WTC11 (cell line): Measurements from ENCODE around the gene NANOGP8. TPM values are rescaled to one million over a fixed set of nuclear protein-coding genes. Genes with fewer than 3 reads are reported as not detected.

Experiments
- ATAC-seq: fragments of 200-7000 bp; cut with Tn5 transposase; 2 replicates; pipeline ENCODE4 v1.10.0; 2021; ENCODE audit warnings: mild to moderate bottlenecking, moderate library complexity
- CTCF ChIA-PET: fragments of 300-600 bp; sonication (Branson Sonifier 250); formaldehyde crosslinking; loops from one replicate; lab custom pipeline; 2021; ENCODE audit warnings: antibody characterized with exemption; lab: Charles Lee
- POLR2A ChIA-PET: fragments of 350-600 bp; sonication (Branson Sonifier 250); formaldehyde crosslinking; loops from one replicate; lab custom pipeline; 2021; ENCODE audit warnings: antibody characterized with exemption; lab: Charles Lee
- DNase-seq: peaks from one replicate; pipeline ENCODE4 v3.0.0; 2021; ENCODE audit warnings: low spot score
- H3K27ac Mint-ChIP-seq: 2 replicates; pipeline ENCODE4 v1.8.0; 2021; ENCODE audit warnings: mixed read lengths
- H3K27me3 Mint-ChIP-seq: 2 replicates; pipeline ENCODE4 v1.8.0; 2021; ENCODE audit warnings: low read depth, mild to moderate bottlenecking, moderate library complexity, mixed read lengths
- H3K36me3 Mint-ChIP-seq: 2 replicates; pipeline ENCODE4 v1.8.0; 2021; ENCODE audit warnings: mixed read lengths
- H3K4me1 Mint-ChIP-seq: 2 replicates; pipeline ENCODE4 v1.8.0; 2022; ENCODE audit warnings: mixed read lengths
- H3K4me3 Mint-ChIP-seq: 2 replicates; pipeline ENCODE4 v1.8.0; 2021; ENCODE audit warnings: mild to moderate bottlenecking, moderate library complexity, mixed read lengths
- H3K9me3 Mint-ChIP-seq: 2 replicates; pipeline ENCODE4 v1.8.0; 2021; ENCODE audit warnings: mixed read lengths
- ATF1 ChIP-seq: sonication (generic); formaldehyde crosslinking; IDR thresholded peaks from 2 replicates; pipeline ENCODE4 v1.8.1; 2023; ENCODE audit warnings: mild to moderate bottlenecking, moderate library complexity, missing genetic modification reagents
- GABPB1 ChIP-seq: sonication (generic); formaldehyde crosslinking; IDR thresholded peaks from 2 replicates; pipeline ENCODE4 v1.8.1; 2023; ENCODE audit warnings: mild to moderate bottlenecking, missing genetic modification reagents
- JAZF1 ChIP-seq: fragments of 250-450 bp; sonication (Bioruptor Pico); IDR thresholded peaks from 2 replicates; pipeline ENCODE4 v1.9.0; 2021; ENCODE audit warnings: moderate library complexity, mild to moderate bottlenecking, inconsistent platforms
- NFE2L1 ChIP-seq: sonication (generic); formaldehyde crosslinking; IDR thresholded peaks from 2 replicates; pipeline ENCODE4 v1.8.1; 2023; ENCODE audit warnings: missing genetic modification reagents
- OVOL2 ChIP-seq: fragments of 250-450 bp; sonication (Bioruptor Pico); IDR thresholded peaks from 2 replicates; pipeline ENCODE4 v1.9.0; 2021; ENCODE audit warnings: mild to moderate bottlenecking, borderline replicate concordance
- PRRX2 ChIP-seq: fragments of 250-450 bp; sonication (Bioruptor Pico); IDR thresholded peaks from 2 replicates; pipeline ENCODE4 v1.8.0; 2021; ENCODE audit warnings: mild to moderate bottlenecking
- SOX15 ChIP-seq: fragments of 250-450 bp; sonication (Bioruptor Pico); IDR thresholded peaks from 2 replicates; pipeline ENCODE4 v1.9.0; 2021; ENCODE audit warnings: mild to moderate bottlenecking
- TCF7 ChIP-seq: sonication (generic); formaldehyde crosslinking; IDR thresholded peaks from 2 replicates; pipeline ENCODE4 v1.8.0; 2022; ENCODE audit warnings: mild to moderate bottlenecking, low read depth, missing genetic modification reagents, moderate library complexity
- ZBTB21 ChIP-seq: sonication (generic); formaldehyde crosslinking; IDR thresholded peaks from 2 replicates; pipeline ENCODE4 v1.8.1; 2023; ENCODE audit warnings: mild to moderate bottlenecking, missing genetic modification reagents, borderline replicate concordance
- ZNF219 ChIP-seq: sonication (generic); formaldehyde crosslinking; IDR thresholded peaks from 2 replicates; pipeline ENCODE4 v1.8.0; 2023; ENCODE audit warnings: missing genetic modification reagents, mild to moderate bottlenecking, borderline replicate concordance
- ZNF232 ChIP-seq: sonication (generic); formaldehyde crosslinking; IDR thresholded peaks from 2 replicates; pipeline ENCODE4 v1.8.0; 2022; ENCODE audit warnings: mild to moderate bottlenecking, missing genetic modification reagents
- ZNF416 ChIP-seq: fragments of 250-450 bp; sonication (Bioruptor Pico); IDR thresholded peaks from 2 replicates; pipeline ENCODE4 v1.9.0; 2021; ENCODE audit warnings: mild to moderate bottlenecking, inconsistent platforms
- total RNA-seq: library from RNA; stranded (reverse); gene quantifications from 3 replicates; pipeline ENCODE4 v1.2.3, GENCODE V29; 2021
- TF ChIP-seq, protein P1 (sequence below): sonication (generic); formaldehyde crosslinking; IDR thresholded peaks from 2 replicates; pipeline ENCODE4 v1.8.1; 2023; ENCODE audit warnings: mild to moderate bottlenecking, missing genetic modification reagents
- TF ChIP-seq, protein P2 (sequence below): sonication (generic); formaldehyde crosslinking; IDR thresholded peaks from 2 replicates; pipeline ENCODE4 v1.8.0; 2022; ENCODE audit warnings: mild to moderate bottlenecking, missing genetic modification reagents
- TF ChIP-seq, protein P3 (sequence below): sonication (generic); formaldehyde crosslinking; IDR thresholded peaks from 2 replicates; pipeline ENCODE4 v1.8.0; 2023; ENCODE audit warnings: missing genetic modification reagents, mild to moderate bottlenecking, borderline replicate concordance
- TF ChIP-seq, protein P4 (sequence below): sonication (generic); formaldehyde crosslinking; IDR thresholded peaks from 2 replicates; pipeline ENCODE4 v1.8.1; 2022; ENCODE audit warnings: low read depth, mild to moderate bottlenecking, moderate library complexity, missing genetic modification reagents, borderline replicate concordance
- TF ChIP-seq, protein P5 (sequence below): sonication (generic); formaldehyde crosslinking; IDR thresholded peaks from 2 replicates; pipeline ENCODE4 v1.8.0; 2022; ENCODE audit warnings: mild to moderate bottlenecking, missing genetic modification reagents
- TF ChIP-seq, protein P6 (sequence below): sonication (generic); formaldehyde crosslinking; IDR thresholded peaks from 2 replicates; pipeline ENCODE4 v1.8.1; 2022; ENCODE audit warnings: low read depth, missing genetic modification reagents, borderline replicate concordance

NANOGP8 gene
- total RNA-seq, 1 experiment from 2014 or later: 2.1 TPM

DNA sequence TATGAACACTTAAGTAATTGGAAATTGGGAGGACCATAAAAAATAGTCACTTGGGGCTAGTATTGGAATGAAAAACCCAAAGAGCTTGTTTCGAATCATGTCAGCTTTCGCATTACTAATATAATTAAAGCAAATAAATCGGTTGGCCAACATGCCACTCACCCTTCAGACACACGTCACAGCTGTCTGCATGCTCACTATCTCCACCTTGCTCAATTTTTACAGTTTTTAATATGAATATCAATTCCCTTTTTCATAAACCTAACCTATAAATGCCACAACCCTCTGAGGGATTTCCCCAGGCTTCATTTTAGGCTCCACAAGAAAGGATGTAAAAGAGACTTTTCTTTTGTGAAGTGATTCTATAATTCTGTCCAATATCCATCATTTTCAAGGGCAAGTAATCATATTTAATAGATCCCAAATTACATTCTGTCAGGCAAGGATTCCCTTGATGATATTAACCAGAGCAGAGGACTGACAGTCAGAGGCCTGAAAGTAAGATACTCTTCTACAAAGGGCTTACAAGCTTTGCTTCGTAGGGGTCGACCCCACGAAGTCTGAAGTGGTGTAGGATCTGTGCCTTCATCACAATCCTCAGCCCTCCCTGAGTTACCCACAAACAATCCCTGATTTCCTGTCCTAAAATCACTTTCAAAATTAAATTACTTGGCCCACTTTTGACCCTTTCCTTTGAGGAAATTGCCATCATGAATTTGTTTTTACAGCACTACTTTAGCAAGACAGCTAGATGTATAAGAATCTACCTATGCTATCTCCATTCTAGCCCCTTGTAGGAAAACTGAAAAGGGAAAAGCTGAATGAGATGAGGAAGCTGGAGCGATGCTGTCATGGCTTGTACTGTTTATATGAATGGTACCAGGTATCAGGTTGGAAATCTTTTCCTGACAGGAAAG lies 44.5 kb downstream of the NANOGP8 start (continued):
- TF ChIP-seq, protein P1, sequence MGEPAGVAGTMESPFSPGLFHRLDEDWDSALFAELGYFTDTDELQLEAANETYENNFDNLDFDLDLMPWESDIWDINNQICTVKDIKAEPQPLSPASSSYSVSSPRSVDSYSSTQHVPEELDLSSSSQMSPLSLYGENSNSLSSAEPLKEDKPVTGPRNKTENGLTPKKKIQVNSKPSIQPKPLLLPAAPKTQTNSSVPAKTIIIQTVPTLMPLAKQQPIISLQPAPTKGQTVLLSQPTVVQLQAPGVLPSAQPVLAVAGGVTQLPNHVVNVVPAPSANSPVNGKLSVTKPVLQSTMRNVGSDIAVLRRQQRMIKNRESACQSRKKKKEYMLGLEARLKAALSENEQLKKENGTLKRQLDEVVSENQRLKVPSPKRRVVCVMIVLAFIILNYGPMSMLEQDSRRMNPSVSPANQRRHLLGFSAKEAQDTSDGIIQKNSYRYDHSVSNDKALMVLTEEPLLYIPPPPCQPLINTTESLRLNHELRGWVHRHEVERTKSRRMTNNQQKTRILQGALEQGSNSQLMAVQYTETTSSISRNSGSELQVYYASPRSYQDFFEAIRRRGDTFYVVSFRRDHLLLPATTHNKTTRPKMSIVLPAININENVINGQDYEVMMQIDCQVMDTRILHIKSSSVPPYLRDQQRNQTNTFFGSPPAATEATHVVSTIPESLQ (CRISPR knock-in tag): no peak
- no peak for TF ChIP-seq SOX15 (CRISPR knock-in tag)
- TF ChIP-seq GABPB1 (CRISPR knock-in tag): no peak
- TF ChIP-seq ZNF416 (CRISPR knock-in tag): no peak
- no peak for TF ChIP-seq TCF7 (CRISPR knock-in tag)
- TF ChIP-seq, protein P2, sequence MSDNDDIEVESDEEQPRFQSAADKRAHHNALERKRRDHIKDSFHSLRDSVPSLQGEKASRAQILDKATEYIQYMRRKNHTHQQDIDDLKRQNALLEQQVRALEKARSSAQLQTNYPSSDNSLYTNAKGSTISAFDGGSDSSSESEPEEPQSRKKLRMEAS (CRISPR knock-in tag): no peak
- TF ChIP-seq, all 79 proteins: peak for 0

DNA sequence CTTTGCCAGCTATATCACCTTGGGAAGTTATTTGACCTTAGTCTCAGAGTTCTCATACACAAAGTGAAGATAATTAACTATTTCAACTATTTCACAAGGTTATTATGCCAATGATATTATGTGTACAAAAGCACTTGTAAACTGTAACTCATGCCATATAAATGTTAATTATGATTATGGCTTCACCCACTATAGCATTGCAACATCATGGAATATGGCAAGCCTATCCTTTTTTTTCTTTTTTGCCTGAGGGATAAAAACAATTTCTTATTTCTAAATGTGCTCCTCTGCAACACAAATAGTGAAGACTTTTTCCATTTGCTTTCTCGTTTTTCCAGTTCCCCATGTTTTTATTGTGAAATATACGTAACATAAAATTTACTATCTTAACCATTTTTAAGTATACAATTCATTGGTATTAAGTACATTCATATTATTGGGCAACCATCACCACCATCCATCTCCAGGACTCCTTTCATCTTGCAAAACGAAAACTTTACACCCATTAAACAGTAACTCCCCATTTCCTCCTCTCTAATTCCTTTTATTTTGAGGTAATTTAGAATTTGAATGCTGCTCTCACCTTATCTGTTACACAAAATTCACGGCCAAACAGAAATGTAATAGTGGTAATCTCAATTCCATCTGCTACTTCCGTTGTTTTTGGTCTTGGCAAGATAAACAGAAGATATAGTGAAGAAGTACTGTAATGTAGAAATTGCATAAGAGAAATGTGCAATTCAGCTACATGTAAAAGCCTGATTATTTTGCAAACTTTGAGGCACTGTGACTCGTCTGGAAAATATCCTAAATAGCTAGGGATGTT lies 46.3 kb downstream of the NANOGP8 start:
- Mint-ChIP-seq H3K27me3 (no peaks in the 10 kb centered on the region), H3K27ac (peak overlapping the region; percentile 89), H3K9me3 (peaks cover 5% of the 10 kb centered on the region; the same call in 1 of the 2 replicates)
- TF ChIP-seq JAZF1 (CRISPR knock-in tag) (no peak), ZBTB21 (CRISPR knock-in tag) (no peak), PRRX2 (CRISPR knock-in tag) (no peak), ZNF219 (no peak), OVOL2 (CRISPR knock-in tag) (no peak), NFE2L1 (CRISPR knock-in tag) (no peak), ATF1 (CRISPR knock-in tag) (no peak), ZNF232 (CRISPR knock-in tag) (no peak), GABPB1 (CRISPR knock-in tag) (no peak), TCF7 (CRISPR knock-in tag) (no peak)
- TF ChIP-seq, protein P3, sequence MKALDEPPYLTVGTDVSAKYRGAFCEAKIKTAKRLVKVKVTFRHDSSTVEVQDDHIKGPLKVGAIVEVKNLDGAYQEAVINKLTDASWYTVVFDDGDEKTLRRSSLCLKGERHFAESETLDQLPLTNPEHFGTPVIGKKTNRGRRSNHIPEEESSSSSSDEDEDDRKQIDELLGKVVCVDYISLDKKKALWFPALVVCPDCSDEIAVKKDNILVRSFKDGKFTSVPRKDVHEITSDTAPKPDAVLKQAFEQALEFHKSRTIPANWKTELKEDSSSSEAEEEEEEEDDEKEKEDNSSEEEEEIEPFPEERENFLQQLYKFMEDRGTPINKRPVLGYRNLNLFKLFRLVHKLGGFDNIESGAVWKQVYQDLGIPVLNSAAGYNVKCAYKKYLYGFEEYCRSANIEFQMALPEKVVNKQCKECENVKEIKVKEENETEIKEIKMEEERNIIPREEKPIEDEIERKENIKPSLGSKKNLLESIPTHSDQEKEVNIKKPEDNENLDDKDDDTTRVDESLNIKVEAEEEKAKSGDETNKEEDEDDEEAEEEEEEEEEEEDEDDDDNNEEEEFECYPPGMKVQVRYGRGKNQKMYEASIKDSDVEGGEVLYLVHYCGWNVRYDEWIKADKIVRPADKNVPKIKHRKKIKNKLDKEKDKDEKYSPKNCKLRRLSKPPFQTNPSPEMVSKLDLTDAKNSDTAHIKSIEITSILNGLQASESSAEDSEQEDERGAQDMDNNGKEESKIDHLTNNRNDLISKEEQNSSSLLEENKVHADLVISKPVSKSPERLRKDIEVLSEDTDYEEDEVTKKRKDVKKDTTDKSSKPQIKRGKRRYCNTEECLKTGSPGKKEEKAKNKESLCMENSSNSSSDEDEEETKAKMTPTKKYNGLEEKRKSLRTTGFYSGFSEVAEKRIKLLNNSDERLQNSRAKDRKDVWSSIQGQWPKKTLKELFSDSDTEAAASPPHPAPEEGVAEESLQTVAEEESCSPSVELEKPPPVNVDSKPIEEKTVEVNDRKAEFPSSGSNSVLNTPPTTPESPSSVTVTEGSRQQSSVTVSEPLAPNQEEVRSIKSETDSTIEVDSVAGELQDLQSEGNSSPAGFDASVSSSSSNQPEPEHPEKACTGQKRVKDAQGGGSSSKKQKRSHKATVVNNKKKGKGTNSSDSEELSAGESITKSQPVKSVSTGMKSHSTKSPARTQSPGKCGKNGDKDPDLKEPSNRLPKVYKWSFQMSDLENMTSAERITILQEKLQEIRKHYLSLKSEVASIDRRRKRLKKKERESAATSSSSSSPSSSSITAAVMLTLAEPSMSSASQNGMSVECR (CRISPR knock-in tag): no peak
- TF ChIP-seq, protein P4, sequence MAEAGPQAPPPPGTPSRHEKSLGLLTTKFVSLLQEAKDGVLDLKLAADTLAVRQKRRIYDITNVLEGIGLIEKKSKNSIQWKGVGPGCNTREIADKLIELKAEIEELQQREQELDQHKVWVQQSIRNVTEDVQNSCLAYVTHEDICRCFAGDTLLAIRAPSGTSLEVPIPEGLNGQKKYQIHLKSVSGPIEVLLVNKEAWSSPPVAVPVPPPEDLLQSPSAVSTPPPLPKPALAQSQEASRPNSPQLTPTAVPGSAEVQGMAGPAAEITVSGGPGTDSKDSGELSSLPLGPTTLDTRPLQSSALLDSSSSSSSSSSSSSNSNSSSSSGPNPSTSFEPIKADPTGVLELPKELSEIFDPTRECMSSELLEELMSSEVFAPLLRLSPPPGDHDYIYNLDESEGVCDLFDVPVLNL (CRISPR knock-in tag): no peak
- TF ChIP-seq, protein P1 (CRISPR knock-in tag): no peak
- TF ChIP-seq, protein P5, sequence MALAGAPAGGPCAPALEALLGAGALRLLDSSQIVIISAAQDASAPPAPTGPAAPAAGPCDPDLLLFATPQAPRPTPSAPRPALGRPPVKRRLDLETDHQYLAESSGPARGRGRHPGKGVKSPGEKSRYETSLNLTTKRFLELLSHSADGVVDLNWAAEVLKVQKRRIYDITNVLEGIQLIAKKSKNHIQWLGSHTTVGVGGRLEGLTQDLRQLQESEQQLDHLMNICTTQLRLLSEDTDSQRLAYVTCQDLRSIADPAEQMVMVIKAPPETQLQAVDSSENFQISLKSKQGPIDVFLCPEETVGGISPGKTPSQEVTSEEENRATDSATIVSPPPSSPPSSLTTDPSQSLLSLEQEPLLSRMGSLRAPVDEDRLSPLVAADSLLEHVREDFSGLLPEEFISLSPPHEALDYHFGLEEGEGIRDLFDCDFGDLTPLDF: no peak
- TF ChIP-seq, protein P6, sequence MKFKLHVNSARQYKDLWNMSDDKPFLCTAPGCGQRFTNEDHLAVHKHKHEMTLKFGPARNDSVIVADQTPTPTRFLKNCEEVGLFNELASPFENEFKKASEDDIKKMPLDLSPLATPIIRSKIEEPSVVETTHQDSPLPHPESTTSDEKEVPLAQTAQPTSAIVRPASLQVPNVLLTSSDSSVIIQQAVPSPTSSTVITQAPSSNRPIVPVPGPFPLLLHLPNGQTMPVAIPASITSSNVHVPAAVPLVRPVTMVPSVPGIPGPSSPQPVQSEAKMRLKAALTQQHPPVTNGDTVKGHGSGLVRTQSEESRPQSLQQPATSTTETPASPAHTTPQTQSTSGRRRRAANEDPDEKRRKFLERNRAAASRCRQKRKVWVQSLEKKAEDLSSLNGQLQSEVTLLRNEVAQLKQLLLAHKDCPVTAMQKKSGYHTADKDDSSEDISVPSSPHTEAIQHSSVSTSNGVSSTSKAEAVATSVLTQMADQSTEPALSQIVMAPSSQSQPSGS: no peak

More for the DNA sequence above, 46.3 kb downstream of the NANOGP8 start:
- peaks cover 45% of the 10 kb centered on the region for H3K4me1 Mint-ChIP-seq
- POLR2A ChIA-PET: no interaction called here
- ATAC-seq (no peak), DNase-seq (no peak)
- no peaks in the 10 kb centered on the region for H3K36me3 Mint-ChIP-seq
- 0 out of 2 replicates have a peak overlapping the region, but pooled peaks have one; percentile 0 for H3K4me3 Mint-ChIP-seq
- CTCF ChIA-PET: interaction anchor here (1.7 kb wide), 1 partner anchor 20 kb away, joined by 7 read pairs; no protein-coding TSS in a partner anchor
